A673 (cell line): ENCODE data around the gene PRKCB. TPM values are rescaled to one million over a fixed set of nuclear protein-coding genes. Genes with fewer than 3 reads are reported as not detected.

Source experiments
- BruUV-seq: library from RNA; stranded (reverse); fragments of 400-500 nt; replicated peaks from 2 replicates; lab custom pipeline; 2021; lab: Mats Ljungman, UMichigan
- CTCF ChIA-PET: fragments of 300-600 bp; sonication (Branson Sonifier 250); formaldehyde crosslinking; loops from one replicate; lab custom pipeline; 2022; ENCODE audit warnings: antibody characterized with exemption; lab: Charles Lee
- POLR2A ChIA-PET: fragments of 300-600 bp; sonication (Branson Sonifier 250); formaldehyde crosslinking; loops from one replicate; lab custom pipeline; 2022; ENCODE audit warnings: antibody characterized with exemption; ENCODE audit not compliant: low non-redundant PET; lab: Charles Lee
- DNase-seq: peaks from one replicate; pipeline ENCODE4 v3.0.0-alpha.2; 2015; ENCODE audit warnings: low spot score
- H3K27ac ChIP-seq: fragments of 200-600 bp; sonication (generic); 2 replicates; pipeline ENCODE4 v1.5.1; 2016; ENCODE audit warnings: mixed run types, low read depth, mild to moderate bottlenecking, mixed read lengths, antibody characterized with exemption, low read length; ENCODE audit not compliant: poor library complexity, severe bottlenecking
- H3K27me3 ChIP-seq: fragments of 200-600 bp; sonication (generic); replicated peaks from 2 replicates; pipeline ENCODE4 v1.6.1; 2017; ENCODE audit warnings: mixed run types, low read depth, mild to moderate bottlenecking, mixed read lengths, antibody characterized with exemption, low read length; ENCODE audit not compliant: insufficient read depth, poor library complexity
- H3K36me3 ChIP-seq: fragments of 200-600 bp; sonication (generic); 2 replicates; pipeline ENCODE4 v1.6.1; 2016; ENCODE audit warnings: mixed run types, mild to moderate bottlenecking, mixed read lengths, antibody characterized with exemption, low read length; ENCODE audit not compliant: insufficient read depth, poor library complexity, severe bottlenecking
- H3K4me1 ChIP-seq: fragments of 200-600 bp; sonication (generic); 2 replicates; pipeline ENCODE4 v1.6.1; 2017; ENCODE audit warnings: mixed run types, mild to moderate bottlenecking, mixed read lengths, antibody characterized with exemption, low read length; ENCODE audit not compliant: insufficient read depth, poor library complexity, severe bottlenecking
- H3K4me3 ChIP-seq: fragments of 200-600 bp; sonication (generic); 2 replicates; pipeline ENCODE4 v1.5.1; 2016; ENCODE audit warnings: low read depth, mixed run types, mild to moderate bottlenecking, mixed read lengths, low read length; ENCODE audit not compliant: poor library complexity, severe bottlenecking
- H3K9me3 ChIP-seq: fragments of 200-600 bp; sonication (generic); 2 replicates; pipeline ENCODE4 v1.6.1; 2016; ENCODE audit warnings: mixed run types, low read depth, mild to moderate bottlenecking, mixed read lengths, antibody characterized with exemption, low read length; ENCODE audit not compliant: poor library complexity, severe bottlenecking
- EZH2 ChIP-seq: fragments of 200-600 bp; sonication (generic); IDR thresholded peaks from 2 replicates; pipeline ENCODE4 v1.6.1; 2017; ENCODE audit warnings: borderline replicate concordance, low read depth, mild to moderate bottlenecking, mixed read lengths, antibody characterized with exemption, low read length; ENCODE audit not compliant: poor library complexity, severe bottlenecking
- intact Hi-C: fragments of 100-400 bp; cut with micrococcal nuclease; formaldehyde crosslinking; loops from one replicate; pipeline ENCODE4 v1.10.0; 2022; ENCODE audit not compliant: unreplicated experiment
- total RNA-seq: library from RNA; stranded (reverse); gene quantifications from 2 replicates; pipeline ENCODE4 v1.2.3, GENCODE V29; 2021
- TF ChIP-seq, protein P1 (sequence below): fragments of 300-800, 200-600 bp; sonication (generic); conservative IDR thresholded peaks from 2 replicates; pipeline ENCODE4 v1.5.1; 2017; ENCODE audit warnings: low read depth, mild to moderate bottlenecking, antibody characterized with exemption, low read length, moderate library complexity, mixed read lengths

The PRKCB gene
- total RNA-seq, 1 experiment from 2014 or later: 171 TPM

DNA sequence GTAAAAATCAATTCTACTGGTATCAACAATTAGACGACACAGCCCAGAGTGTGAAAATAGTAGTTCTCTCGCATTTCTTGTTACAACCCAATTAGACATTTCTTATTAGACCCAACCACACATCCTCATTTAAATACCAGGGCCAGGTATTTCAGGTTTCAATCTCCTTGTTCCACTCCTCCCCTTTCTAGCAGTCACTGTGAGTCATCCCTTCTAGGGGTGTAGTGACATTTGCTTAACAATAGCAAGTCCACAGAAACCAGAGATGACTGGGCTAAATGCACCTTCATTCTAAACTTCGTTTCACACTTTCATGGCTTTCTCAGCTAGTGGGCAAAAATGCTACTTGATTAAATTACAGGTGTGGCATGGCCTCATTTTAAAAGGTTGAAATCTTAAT is 303.5 kb downstream of the PRKCB start:
- no peak overlapping the region for H3K4me3 ChIP-seq
- CTCF ChIA-PET: no interaction called here

DNA sequence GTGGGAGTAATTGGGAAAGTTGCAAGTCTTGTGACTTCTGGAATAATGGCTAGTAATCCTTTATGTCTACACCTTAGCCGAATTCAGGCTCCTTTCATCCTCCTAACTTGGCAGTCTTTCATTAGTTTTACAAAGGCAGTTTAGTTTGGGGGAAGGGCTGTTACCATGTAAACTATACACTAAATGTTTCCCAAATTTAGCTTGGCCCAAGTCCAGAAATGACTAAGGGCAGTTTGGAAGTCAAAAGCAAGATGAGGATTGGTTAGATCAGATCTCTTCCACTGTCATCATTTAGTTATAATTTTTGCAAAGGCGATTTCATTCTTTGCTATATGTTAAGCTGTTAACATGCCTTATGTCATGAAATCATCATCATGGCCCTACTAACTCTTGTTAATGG is 304.9 kb downstream of the PRKCB start:
- intact Hi-C loops: no loop called here
- no TSS peak for BruUV-seq
- ChIA-PET POLR2A (no interaction called here), CTCF (no interaction called here)
- H3K27ac ChIP-seq: no peak overlapping the region
- TF ChIP-seq, protein P1, sequence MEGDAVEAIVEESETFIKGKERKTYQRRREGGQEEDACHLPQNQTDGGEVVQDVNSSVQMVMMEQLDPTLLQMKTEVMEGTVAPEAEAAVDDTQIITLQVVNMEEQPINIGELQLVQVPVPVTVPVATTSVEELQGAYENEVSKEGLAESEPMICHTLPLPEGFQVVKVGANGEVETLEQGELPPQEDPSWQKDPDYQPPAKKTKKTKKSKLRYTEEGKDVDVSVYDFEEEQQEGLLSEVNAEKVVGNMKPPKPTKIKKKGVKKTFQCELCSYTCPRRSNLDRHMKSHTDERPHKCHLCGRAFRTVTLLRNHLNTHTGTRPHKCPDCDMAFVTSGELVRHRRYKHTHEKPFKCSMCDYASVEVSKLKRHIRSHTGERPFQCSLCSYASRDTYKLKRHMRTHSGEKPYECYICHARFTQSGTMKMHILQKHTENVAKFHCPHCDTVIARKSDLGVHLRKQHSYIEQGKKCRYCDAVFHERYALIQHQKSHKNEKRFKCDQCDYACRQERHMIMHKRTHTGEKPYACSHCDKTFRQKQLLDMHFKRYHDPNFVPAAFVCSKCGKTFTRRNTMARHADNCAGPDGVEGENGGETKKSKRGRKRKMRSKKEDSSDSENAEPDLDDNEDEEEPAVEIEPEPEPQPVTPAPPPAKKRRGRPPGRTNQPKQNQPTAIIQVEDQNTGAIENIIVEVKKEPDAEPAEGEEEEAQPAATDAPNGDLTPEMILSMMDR: no peak
- no peak for TF ChIP-seq EZH2
- peaks cover 11% of the 10 kb centered on the region for H3K36me3 ChIP-seq
- peak; percentile 22 for DNase-seq
- H3K27me3 ChIP-seq: no peaks in the 10 kb centered on the region
- H3K9me3 ChIP-seq: no peaks in the 10 kb centered on the region
- H3K4me3 ChIP-seq: no peak overlapping the region
- H3K4me1 ChIP-seq: peaks cover 17% of the 10 kb centered on the region

More for the DNA sequence above, 303.5 kb downstream of the PRKCB start:
- intact Hi-C loops: no loop called here
- POLR2A ChIA-PET: no interaction called here
- no peak for TF ChIP-seq EZH2
- TF ChIP-seq, protein P1: no peak
- no TSS peak for BruUV-seq
- no peak for DNase-seq
- peaks cover 11% of the 10 kb centered on the region for H3K36me3 ChIP-seq
- no peaks in the 10 kb centered on the region for H3K9me3 ChIP-seq
- H3K27ac ChIP-seq: no peak overlapping the region
- H3K27me3 ChIP-seq: no peaks in the 10 kb centered on the region
- H3K4me1 ChIP-seq: peaks cover 18% of the 10 kb centered on the region

DNA sequence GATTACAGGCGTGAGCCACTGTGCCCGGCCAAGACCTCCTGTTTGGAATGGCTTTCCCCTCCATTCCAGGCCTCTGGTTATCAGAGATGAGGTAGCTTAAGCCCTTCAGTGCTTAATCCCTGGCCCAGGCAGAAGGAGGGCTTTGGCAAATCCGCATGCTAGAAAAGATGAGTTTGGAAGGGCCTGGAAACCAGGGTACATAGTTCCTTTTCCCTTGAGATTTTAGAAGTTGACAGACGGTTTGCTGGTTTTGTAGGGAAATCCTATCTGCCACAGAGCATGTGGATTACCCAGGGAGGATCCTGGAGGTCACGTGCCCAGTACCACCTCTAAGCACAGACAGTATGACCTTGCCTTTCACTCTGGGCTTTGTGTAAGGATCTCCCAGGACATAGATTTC is 305.7 kb downstream of the PRKCB start:
- CTCF ChIA-PET: no interaction called here
- Histone ChIP-seq H3K36me3 (peaks cover 11% of the 10 kb centered on the region), H3K27ac (no peak overlapping the region), H3K4me3 (no peak overlapping the region), H3K27me3 (no peaks in the 10 kb centered on the region), H3K9me3 (no peaks in the 10 kb centered on the region), H3K4me1 (peaks cover 9% of the 10 kb centered on the region)
- POLR2A ChIA-PET: no interaction called here
- TF ChIP-seq, protein P1: no peak
- no peak for TF ChIP-seq EZH2
- no peak for DNase-seq
- no TSS peak for BruUV-seq
- intact Hi-C loops: no loop called here
